ENCODE results near the gene SLC44A3. TPM values are rescaled to one million over a fixed set of nuclear protein-coding genes. Genes with fewer than 3 reads are reported as not detected.

The SLC44A3 gene
- total RNA-seq, 1 experiment from 2014 or later = 0.10 TPM

GRCh38 chr1:94884507-94884906 lies 64.3 kb downstream of the SLC44A3 start:
- Histone ChIP-seq H3K9me3 (replicated peaks) (no peaks in the 10 kb centered on the region), H3K4me3 (peak overlapping the region; percentile 20), H3K27ac (peak overlapping the region; percentile 7; the same call in 1 of the 2 replicates), H3K36me3 (peaks cover 5% of the 10 kb centered on the region), H3K4me1 (peaks cover 12% of the 10 kb centered on the region; the same call in 1 of the 2 replicates), H3K27me3 (no peaks in the 10 kb centered on the region)
- DNase-seq = no peak

- Histone ChIP-seq H3K27me3 (no peaks in the 10 kb centered on the region), H3K27ac (no peak overlapping the region), H3K4me3 (no peak overlapping the region), H3K9me3 (replicated peaks) (no peaks in the 10 kb centered on the region), H3K4me1 (peaks cover 12% of the 10 kb centered on the region; the same call in 1 of the 2 replicates), H3K36me3 (peaks cover 12% of the 10 kb centered on the region)
- DNase-seq = no peak
Observed at GRCh38 chr1:94886361-94886760, 66.2 kb downstream of the SLC44A3 start.

GRCh38 chr1:94887106-94887505 lies 66.9 kb downstream of the SLC44A3 start:
- Histone ChIP-seq H3K27ac (no peak overlapping the region), H3K9me3 (replicated peaks) (no peaks in the 10 kb centered on the region), H3K4me1 (peaks cover 12% of the 10 kb centered on the region; the same call in 1 of the 2 replicates), H3K4me3 (no peak overlapping the region), H3K27me3 (no peaks in the 10 kb centered on the region), H3K36me3 (peaks cover 18% of the 10 kb centered on the region)
- no peak for DNase-seq

- Histone ChIP-seq H3K4me1 (peaks cover 14% of the 10 kb centered on the region), H3K36me3 (peaks cover 22% of the 10 kb centered on the region), H3K4me3 (no peak overlapping the region), H3K27me3 (no peaks in the 10 kb centered on the region), H3K27ac (no peak overlapping the region), H3K9me3 (replicated peaks) (no peaks in the 10 kb centered on the region)
- no peak for DNase-seq
Observed at GRCh38 chr1:94887603-94888171, 67.5 kb downstream of the SLC44A3 start.

- no peak for DNase-seq
- H3K27ac ChIP-seq = no peak overlapping the region
Observed at GRCh38 chr1:94888201-94888600, 68.0 kb downstream of the SLC44A3 start.

GRCh38 chr1:94892604-94893254 lies 72.6 kb downstream of the SLC44A3 start:
- Histone ChIP-seq H3K4me3 (no peak overlapping the region), H3K36me3 (peaks cover 59% of the 10 kb centered on the region), H3K27me3 (no peaks in the 10 kb centered on the region), H3K9me3 (replicated peaks) (no peaks in the 10 kb centered on the region), H3K4me1 (peaks cover 9% of the 10 kb centered on the region; the same call in 1 of the 2 replicates), H3K27ac (peak overlapping the region; percentile 48)
- peak; percentile 40 to 51 for DNase-seq

More at GRCh38 chr1:94888201-94888600, 68.0 kb downstream of the SLC44A3 start:
- no peaks in the 10 kb centered on the region for H3K27me3 ChIP-seq
- peaks cover 22% of the 10 kb centered on the region for H3K36me3 ChIP-seq
- H3K4me1 ChIP-seq = peaks cover 19% of the 10 kb centered on the region
- H3K9me3 ChIP-seq (replicated peaks) = no peaks in the 10 kb centered on the region
- H3K4me3 ChIP-seq = no peak overlapping the region

- DNase-seq = no peak
- H3K27ac ChIP-seq = no peak overlapping the region
Observed at GRCh38 chr1:94894630-94895029, 74.5 kb downstream of the SLC44A3 start.

GRCh38 chr1:94895518-94895917 lies 75.4 kb downstream of the SLC44A3 start:
- H3K4me1 ChIP-seq = peaks cover 22% of the 10 kb centered on the region
- DNase-seq = no peak
- H3K36me3 ChIP-seq = peaks cover 78% of the 10 kb centered on the region
- H3K27me3 ChIP-seq = no peaks in the 10 kb centered on the region
- H3K27ac ChIP-seq = no peak overlapping the region
- no peak overlapping the region for H3K4me3 ChIP-seq
- no peaks in the 10 kb centered on the region for H3K9me3 ChIP-seq (replicated peaks)

More at GRCh38 chr1:94894630-94895029, 74.5 kb downstream of the SLC44A3 start:
- H3K9me3 ChIP-seq (replicated peaks) = no peaks in the 10 kb centered on the region
- no peak overlapping the region for H3K4me3 ChIP-seq
- H3K27me3 ChIP-seq = no peaks in the 10 kb centered on the region
- H3K36me3 ChIP-seq = peaks cover 72% of the 10 kb centered on the region
- peaks cover 17% of the 10 kb centered on the region for H3K4me1 ChIP-seq

- no peak overlapping the region for H3K4me3 ChIP-seq
- H3K27me3 ChIP-seq = no peaks in the 10 kb centered on the region
- no peak overlapping the region for H3K27ac ChIP-seq
- no peak for DNase-seq
- H3K9me3 ChIP-seq (replicated peaks) = no peaks in the 10 kb centered on the region
- peaks cover 18% of the 10 kb centered on the region for H3K4me1 ChIP-seq
- H3K36me3 ChIP-seq = peaks cover 88% of the 10 kb centered on the region
Observed at GRCh38 chr1:94898491-94899385, 78.6 kb downstream of the SLC44A3 start.

- no peak overlapping the region for H3K4me3 ChIP-seq
- no peaks in the 10 kb centered on the region for H3K9me3 ChIP-seq (replicated peaks)
- no peak for DNase-seq
- H3K36me3 ChIP-seq = peaks cover 92% of the 10 kb centered on the region
- peaks cover 18% of the 10 kb centered on the region for H3K4me1 ChIP-seq
- H3K27me3 ChIP-seq = no peaks in the 10 kb centered on the region
- no peak overlapping the region for H3K27ac ChIP-seq
Observed at GRCh38 chr1:94899756-94900155, 79.6 kb downstream of the SLC44A3 start.

GRCh38 chr1:94901841-94902240 lies 81.7 kb downstream of the SLC44A3 start:
- no peaks in the 10 kb centered on the region for H3K27me3 ChIP-seq
- H3K27ac ChIP-seq = no peak overlapping the region
- no peak for DNase-seq
- no peaks in the 10 kb centered on the region for H3K9me3 ChIP-seq (replicated peaks)
- H3K36me3 ChIP-seq = peaks cover 82% of the 10 kb centered on the region
- no peak overlapping the region for H3K4me3 ChIP-seq
- H3K4me1 ChIP-seq = peaks cover 18% of the 10 kb centered on the region

- Histone ChIP-seq H3K27ac (no peak overlapping the region), H3K36me3 (peaks cover 82% of the 10 kb centered on the region)
Observed at GRCh38 chr1:94903280-94904009, 83.3 kb downstream of the SLC44A3 start.

GRCh38 chr1:94905207-94905606 lies 85.0 kb downstream of the SLC44A3 start:
- H3K4me1 ChIP-seq = peaks cover 19% of the 10 kb centered on the region
- no peak overlapping the region for H3K4me3 ChIP-seq
- no peaks in the 10 kb centered on the region for H3K27me3 ChIP-seq
- no peak overlapping the region for H3K27ac ChIP-seq
- no peaks in the 10 kb centered on the region for H3K9me3 ChIP-seq (replicated peaks)
- peaks cover 79% of the 10 kb centered on the region for H3K36me3 ChIP-seq
- no peak for DNase-seq

More at GRCh38 chr1:94903280-94904009, 83.3 kb downstream of the SLC44A3 start:
- no peak overlapping the region for H3K4me3 ChIP-seq
- peaks cover 18% of the 10 kb centered on the region for H3K4me1 ChIP-seq
- DNase-seq = no peak
- H3K9me3 ChIP-seq (replicated peaks) = no peaks in the 10 kb centered on the region
- no peaks in the 10 kb centered on the region for H3K27me3 ChIP-seq

- Histone ChIP-seq H3K4me3 (no peak overlapping the region), H3K27ac (no peak overlapping the region), H3K4me1 (peaks cover 17% of the 10 kb centered on the region), H3K36me3 (peaks cover 76% of the 10 kb centered on the region), H3K27me3 (no peaks in the 10 kb centered on the region), H3K9me3 (replicated peaks) (no peaks in the 10 kb centered on the region)
- no peak for DNase-seq
Observed at GRCh38 chr1:94906382-94906781, 86.2 kb downstream of the SLC44A3 start.
